Retinal pigment epithelial cell (primary cell): ENCODE results near the gene PNMA5.

Source experiments
- DNase-seq: peaks from one replicate; pipeline ENCODE4 v3.0.0-alpha.2; 2010; ENCODE audit warnings: low read depth
- H3K4me3 ChIP-seq: 2 replicates; pipeline ENCODE4 v1.5.1; 2011; ENCODE audit warnings: mild to moderate bottlenecking, low read length, control low read depth, moderate library complexity
- TF ChIP-seq, protein P1 (sequence below): conservative IDR thresholded peaks from 2 replicates; pipeline ENCODE4 v1.5.1; 2011; ENCODE audit warnings: low read depth, low read length, control low read depth, inconsistent platforms

Gene PNMA5

DNA sequence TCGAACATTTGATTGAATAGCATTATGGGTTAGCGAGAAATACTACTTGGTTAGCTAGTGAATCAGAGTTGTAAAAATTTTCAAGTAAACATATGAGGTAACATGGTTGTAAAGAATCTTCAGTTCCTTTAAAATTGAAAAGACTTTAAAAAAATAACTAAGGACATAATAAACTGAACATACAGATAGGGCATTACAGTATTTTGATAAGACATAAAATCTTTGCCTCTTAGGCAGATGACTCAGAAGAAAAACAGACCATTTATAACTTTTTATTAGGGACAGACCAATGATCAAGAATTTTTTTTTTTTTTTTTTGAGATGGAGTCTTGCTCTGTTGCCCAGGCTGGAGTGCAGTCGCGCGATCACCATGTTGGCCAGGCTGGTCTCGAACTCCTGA lies 43.1 kb downstream of the PNMA5 start:
- DNase-seq: no peak
- TF ChIP-seq, protein P1, sequence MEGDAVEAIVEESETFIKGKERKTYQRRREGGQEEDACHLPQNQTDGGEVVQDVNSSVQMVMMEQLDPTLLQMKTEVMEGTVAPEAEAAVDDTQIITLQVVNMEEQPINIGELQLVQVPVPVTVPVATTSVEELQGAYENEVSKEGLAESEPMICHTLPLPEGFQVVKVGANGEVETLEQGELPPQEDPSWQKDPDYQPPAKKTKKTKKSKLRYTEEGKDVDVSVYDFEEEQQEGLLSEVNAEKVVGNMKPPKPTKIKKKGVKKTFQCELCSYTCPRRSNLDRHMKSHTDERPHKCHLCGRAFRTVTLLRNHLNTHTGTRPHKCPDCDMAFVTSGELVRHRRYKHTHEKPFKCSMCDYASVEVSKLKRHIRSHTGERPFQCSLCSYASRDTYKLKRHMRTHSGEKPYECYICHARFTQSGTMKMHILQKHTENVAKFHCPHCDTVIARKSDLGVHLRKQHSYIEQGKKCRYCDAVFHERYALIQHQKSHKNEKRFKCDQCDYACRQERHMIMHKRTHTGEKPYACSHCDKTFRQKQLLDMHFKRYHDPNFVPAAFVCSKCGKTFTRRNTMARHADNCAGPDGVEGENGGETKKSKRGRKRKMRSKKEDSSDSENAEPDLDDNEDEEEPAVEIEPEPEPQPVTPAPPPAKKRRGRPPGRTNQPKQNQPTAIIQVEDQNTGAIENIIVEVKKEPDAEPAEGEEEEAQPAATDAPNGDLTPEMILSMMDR: no peak
- H3K4me3 ChIP-seq: no peak overlapping the region

DNA sequence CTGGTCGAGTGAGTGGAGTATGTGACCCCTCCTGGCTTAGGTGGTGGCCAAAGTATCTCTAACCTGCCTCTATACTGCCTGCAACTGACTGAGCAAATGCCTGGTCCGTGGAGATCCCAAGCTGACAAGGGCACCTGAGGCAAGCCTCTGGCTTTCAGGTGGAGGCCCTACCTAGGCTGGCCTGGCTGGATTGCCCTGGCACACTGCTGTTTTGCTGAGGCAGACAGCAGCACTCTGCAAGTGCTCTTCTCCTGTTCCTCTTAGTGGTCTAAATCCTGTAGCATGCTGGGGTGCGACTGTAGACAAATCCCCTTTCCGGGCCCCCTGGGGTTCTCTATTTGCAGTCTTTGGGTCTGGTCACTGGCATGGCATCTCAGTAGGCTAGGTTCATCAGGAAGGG lies 44.8 kb downstream of the PNMA5 start:
- no peak overlapping the region for H3K4me3 ChIP-seq
- DNase-seq: no peak
- TF ChIP-seq, protein P1: no peak

GRCh38 chrX:152946681-152947080 lies 47.2 kb downstream of the PNMA5 start:
- TF ChIP-seq, protein P1: no peak
- no peak overlapping the region for H3K4me3 ChIP-seq
- no peak for DNase-seq

GRCh38 chrX:152945021-152945979 lies 48.6 kb downstream of the PNMA5 start:
- DNase-seq: no peak

GRCh38 chrX:152943826-152944225 lies 50.1 kb downstream of the PNMA5 start:
- DNase-seq: no peak
- TF ChIP-seq, protein P1: no peak
- no peak overlapping the region for H3K4me3 ChIP-seq

More at GRCh38 chrX:152945021-152945979, 48.6 kb downstream of the PNMA5 start:
- TF ChIP-seq, protein P1: no peak
- no peak overlapping the region for H3K4me3 ChIP-seq

GRCh38 chrX:152942077-152942442 lies 51.9 kb downstream of the PNMA5 start:
- TF ChIP-seq, protein P1: no peak
- H3K4me3 ChIP-seq: peak overlapping the region; percentile 62
- DNase-seq: no peak
